Dedifferentiated amniotic fluid mesenchymal stem cell (primary cell): ENCODE measurements around the gene AKAP6.
"Not testable (repeated sequence)": the region's sequence is repeated elsewhere in the genome, so short reads cannot be mapped to it uniquely, and the experiment has no call there.

Experiments
- DNase-seq: peaks from one replicate; pipeline ENCODE4 v3.0.0-alpha.2; 2016; ENCODE audit errors: extremely low spot score

AKAP6 gene

DNA sequence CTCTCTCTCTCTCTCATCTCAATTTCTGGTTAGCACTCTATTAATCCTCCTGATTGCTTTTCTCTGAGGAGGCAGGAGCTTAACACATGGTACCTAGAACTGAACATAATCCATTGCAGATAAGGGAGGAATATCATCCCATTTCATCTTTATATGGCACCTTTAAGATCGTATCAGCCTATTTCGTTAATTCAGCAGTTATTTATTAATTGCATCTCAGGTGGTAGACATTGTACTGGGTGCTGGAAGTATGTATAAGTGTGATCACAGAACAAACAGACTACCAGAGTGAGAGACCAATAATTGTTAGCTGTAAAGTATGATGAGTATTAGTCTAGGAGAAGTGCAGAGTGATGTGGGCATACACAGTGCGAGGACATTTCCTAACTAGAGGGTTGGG, 39.0 kb downstream of the AKAP6 start:
- no peak for DNase-seq

GRCh38 chr14:32370714-32371113, 41.6 kb downstream of the AKAP6 start:
- peak; percentile 81 for DNase-seq

DNA sequence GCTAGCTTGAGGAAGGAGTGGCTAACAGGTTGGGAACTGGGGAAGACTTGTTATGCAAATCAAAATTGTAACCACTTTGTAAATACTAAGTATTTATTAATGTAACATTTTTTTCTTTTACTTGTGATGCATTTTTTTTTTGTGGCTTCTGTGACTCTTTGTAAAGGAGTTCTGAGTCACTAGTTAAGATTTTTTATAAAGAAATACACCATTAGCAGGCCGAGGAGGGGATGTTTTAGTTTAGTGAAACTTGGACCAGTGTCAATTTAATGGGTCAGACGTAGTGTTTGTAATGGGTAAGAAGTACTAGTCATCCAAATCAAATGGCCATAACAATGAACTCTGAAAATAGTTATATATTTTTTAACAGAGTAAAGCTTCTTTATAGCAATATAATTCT, 43.1 kb downstream of the AKAP6 start:
- DNase-seq, result peak; percentile 76

DNA sequence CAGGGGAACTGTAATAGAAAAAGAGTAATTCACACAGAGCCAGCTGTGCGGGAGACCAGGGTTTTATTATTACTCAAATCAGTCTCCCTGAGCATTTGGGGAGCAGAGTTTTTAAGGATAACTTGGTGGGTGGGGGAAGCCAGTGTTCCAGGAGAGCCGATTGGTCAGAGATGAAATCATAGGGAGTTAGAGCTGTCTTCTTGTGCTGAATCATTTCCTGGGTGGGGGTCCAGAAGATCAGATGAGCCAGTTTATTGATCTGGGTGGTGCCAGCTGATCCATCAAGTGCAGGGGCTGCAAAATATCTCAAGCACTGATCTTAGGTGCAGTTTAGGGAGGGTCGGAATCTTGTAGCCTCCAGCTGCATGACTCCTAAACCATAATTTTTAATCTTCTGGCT, 44.1 kb downstream of the AKAP6 start:
- DNase-seq, result not testable (repeated sequence)

DNA sequence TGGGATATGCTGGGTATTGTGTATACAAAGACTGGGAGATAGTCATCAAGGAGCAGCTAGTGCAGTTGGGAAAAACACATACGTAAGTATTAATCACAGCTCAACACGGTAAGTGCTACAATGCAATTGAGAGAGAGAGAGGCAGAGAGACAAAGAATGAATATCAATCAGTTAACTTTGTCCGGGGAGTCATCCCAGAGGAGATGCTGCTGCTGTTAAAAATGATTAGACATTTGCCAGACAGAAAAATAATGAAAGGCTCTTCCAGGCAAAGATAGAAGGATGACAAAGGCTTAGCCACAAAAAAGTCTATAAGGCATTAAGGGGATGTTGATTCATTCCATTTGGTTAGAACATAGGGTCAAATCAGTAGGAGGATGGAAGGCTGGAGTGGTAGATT, 45.1 kb downstream of the AKAP6 start:
- no peak for DNase-seq

DNA sequence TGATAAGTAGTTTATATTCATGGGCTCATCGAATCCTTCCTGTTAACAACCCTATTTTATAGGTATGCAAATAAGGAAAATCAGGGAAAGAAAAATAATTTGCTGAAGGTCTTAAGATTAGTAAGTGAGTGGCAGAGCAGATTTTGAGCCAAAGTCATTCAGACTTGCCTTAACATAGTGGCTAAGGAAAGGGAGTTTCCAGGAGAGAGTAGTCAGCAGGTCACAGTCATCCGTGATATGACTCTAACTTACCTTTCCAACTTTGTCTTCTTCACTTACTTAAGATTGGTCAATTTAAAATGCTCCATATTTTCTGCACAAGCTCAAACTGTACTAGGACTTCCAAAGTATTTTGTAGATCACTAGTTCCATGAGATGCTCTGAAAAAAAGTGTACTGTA, 46.6 kb downstream of the AKAP6 start:
- no peak for DNase-seq

DNA sequence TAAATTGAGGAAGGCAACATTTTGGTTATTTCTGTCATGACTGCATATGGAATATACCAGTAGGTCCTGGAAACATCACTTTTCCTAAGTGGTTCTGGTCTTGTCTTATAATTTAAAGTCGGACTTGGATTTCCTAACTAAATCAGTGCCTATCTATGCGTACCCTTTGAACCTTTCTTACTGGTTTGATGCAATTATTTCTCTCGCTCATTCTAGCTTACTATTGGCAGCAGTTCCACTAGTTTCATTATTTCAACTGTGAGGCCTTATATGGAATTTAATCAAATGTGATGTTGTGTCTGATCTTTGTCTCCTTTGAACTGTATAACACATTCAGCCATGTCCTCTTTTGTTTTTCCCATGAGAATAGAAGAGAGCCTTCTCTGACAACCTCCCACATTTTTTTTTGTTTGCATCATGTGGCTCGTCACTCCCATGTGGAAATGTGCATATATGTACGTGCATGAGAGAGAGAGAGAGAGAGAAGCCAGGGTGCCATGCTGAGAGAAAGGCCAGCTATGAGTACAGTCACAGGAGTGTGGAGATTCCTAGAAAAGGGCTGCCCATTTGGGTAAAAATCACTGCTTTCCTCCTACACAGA, 48.0 kb downstream of the AKAP6 start:
- no peak for DNase-seq

DNA sequence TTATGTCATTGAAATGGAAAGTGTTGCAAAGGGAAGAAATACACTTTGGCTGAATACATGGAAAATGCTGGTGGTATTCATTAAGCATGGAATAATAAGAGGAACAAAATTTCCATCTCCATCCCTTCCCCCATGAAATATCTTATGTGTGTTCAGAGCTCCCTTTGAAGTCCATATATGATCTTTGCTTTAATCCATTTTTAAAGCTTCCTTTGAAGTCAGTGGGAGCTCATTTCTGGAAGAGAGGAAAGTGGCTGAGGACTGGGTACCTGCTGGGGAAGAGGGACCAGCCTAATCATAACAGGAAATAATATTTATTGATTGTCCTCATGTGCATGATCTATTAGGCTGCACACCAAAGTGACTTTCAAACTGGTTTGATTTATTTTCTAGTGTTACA, 49.2 kb downstream of the AKAP6 start:
- DNase-seq, result no peak

GRCh38 chr14:32379447-32379846, 50.3 kb downstream of the AKAP6 start:
- DNase-seq, result no peak

DNA sequence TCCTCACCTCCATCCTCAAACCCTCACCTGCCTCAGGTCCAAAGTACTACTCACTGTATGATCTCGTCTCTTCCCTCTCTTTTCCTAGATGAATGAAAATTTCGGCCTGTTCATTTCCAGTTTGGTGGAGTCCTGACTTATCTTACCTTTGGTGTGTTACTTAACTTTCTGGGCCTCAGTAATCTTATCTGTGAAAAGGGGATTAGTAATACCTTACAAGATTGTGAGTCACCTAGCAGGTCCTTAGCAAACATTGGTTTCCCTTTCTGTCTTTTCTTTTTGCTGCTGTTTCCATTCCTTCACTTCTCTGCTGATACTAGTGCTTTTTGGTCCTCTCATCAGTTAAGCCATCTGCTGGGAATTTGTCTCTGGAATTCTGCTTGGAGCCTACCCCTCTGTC, 52.8 kb downstream of the AKAP6 start:
- no peak for DNase-seq

- no peak for DNase-seq
Observed at GRCh38 chr14:32382704-32383103, 53.6 kb downstream of the AKAP6 start.

DNA sequence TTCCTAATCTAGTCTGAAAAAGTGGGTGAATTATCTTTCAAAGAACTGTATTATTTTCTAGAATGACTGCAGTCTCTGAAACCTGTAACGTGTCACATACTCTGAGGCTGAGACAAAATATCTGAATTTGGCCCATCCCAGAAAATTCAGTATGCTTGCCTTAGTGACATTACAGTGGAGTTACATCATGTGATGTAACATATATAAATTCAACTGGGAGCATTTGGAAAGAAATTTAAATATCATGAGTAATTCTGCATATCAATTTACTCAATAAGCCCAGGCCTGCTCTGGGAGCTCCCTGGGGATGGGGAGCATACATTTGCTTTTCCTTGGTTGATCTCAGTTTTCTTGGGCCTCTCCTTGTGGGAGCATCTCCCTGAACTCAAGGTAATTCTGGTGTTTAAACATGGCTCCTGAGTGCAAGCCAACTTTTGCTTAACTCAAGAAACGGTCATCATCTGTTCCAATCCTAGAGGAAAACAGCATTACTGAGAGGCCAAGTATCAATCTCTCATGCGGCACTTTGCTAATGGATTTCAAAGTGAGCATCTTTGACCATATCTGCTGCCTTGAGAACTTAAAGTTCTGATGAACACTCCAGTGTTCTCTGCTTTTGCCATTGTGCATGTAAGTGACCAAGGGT, 54.4 kb downstream of the AKAP6 start:
- DNase-seq, result peak; percentile 70

GRCh38 chr14:32384464-32384863, 55.4 kb downstream of the AKAP6 start:
- no peak for DNase-seq

DNA sequence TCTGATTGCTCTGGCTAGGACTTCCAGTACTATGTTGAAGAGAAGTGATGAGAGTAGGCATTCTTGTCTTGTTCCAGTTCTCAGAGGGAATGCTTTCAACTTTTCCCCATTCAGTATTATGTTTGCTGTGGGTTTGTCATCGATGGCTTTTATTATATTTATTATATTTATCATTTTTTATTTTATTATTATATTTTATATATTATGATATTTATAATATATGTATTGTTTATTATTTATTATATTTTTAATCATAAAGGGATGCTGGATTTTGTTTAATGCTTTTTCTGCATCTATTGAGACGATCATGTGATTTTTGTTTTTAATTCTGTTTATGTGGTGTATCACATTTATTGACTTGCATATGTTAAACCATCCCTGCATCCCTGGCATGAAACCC, 58.2 kb downstream of the AKAP6 start:
- not testable (repeated sequence) for DNase-seq

DNA sequence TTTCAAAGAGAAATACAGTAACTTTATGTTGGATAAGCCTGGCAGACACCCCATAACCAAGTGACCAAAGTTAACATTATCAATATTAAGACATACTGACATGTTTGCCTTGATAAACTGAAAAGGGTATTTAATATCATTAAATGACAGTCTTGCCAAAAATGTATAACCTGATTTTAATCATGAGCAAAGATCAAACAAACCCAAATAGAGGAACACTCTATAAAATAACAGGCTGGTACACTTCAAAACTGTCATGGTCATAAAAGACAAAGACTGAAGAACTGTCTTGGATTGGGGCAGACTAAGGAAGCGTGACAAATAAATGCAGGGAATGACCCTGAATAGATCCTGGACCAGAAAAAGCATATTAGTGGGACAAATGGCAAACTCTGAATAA, 64.0 kb downstream of the AKAP6 start:
- DNase-seq, result no peak

DNA sequence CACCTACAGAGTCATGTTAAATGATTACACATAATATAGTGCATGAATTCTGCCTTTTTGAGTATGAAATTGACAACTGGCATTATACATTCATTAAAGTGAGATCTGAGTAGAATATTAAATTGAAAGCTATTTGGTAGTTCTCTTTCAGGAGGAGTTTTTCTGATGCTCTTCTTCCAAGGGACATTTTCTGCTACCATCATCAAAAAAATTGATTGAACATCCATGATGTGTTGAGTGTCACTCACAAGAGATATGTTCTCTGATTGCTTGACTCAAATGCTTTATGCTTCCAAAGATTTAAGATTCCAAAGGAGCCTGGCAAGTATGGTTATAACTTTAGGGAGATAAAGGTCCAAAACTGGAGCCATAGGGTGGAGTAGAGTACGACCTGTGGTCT, 64.9 kb downstream of the AKAP6 start:
- no peak for DNase-seq

DNA sequence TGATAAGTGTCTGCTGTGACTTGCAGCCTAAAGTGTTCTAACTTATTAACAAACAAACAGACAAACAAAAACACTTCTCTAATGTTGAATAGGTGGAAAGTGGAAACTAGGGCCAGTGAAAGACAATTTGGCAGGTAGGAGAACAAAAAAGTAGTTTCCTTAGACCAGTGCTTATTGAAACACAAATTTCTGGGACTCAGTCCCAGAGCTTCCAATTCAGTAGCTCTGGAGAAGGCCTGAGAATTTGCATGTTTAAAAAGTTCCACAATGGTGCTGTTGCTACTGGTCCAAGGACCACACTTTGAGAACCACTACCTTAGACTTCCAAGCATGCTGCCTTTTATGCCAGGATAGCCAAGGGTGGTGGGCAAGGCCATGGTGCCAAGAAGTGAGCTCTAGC, 67.8 kb downstream of the AKAP6 start:
- DNase-seq, result no peak

- DNase-seq, result peak; percentile 72
Observed at GRCh38 chr14:32397861-32398640, 69.0 kb downstream of the AKAP6 start.

DNA sequence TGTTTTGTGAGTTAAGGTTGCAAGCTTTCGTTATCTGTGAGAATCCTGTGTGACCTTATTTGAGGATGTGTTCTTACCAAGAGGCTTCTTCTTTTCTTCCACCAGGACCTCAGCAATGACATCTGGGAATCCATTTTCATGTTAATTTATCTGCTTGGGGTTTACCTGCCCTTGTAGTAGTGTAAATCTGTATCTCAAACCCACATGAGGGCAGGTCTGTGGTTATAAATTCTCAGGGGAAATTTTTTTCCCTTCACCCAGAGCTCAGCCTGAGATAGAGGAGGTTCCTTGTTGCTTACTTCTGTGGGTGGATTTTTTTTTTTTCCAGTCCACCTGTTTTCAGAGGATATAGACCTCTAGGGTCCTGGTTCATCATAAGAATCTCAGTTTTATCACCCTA, 70.8 kb downstream of the AKAP6 start:
- DNase-seq, result no peak

- DNase-seq, result no peak
Observed at GRCh38 chr14:32400480-32400879, 71.4 kb downstream of the AKAP6 start.

- no peak for DNase-seq
Observed at GRCh38 chr14:32403021-32403420, 73.9 kb downstream of the AKAP6 start.

GRCh38 chr14:32403688-32404087, 74.6 kb downstream of the AKAP6 start:
- no peak for DNase-seq
